Activated CD4-positive, alpha-beta T cell treated with anti-CD3 and anti-CD28 coated beads, Interleukin-2, Interleukin-6, amounts not matched to agents 100 ng/mL and 50 ng/mL, durations not matched to agents 16 hours and 8 hours (primary cell): ENCODE data around the gene MINAR1.
"Not testable (repeated sequence)": the region's sequence is repeated elsewhere in the genome, so short reads cannot be mapped to it uniquely, and the experiment has no call there.

Experiments used
- DNase-seq: peaks from one replicate; pipeline ENCODE4 v3.0.0-alpha.2; 2020

MINAR1 gene

GRCh38 chr15:79431636-79432344 is at the start of gene MINAR1:
Gene MINAR1, plus strand, starts transcription at chr15:79432336. Its CDS starts 23,812 bp downstream, at chr15:79456148.
- DNase-seq = peak; percentile 32

- no peak for DNase-seq
These were observed 37.9 kb upstream of the MINAR1 start for GRCh38 chr15:79394231-79394630.

- DNase-seq = no peak
These were observed 35.3 kb upstream of the MINAR1 start for GRCh38 chr15:79396850-79397249.

- DNase-seq = no peak
These were observed 34.7 kb upstream of the MINAR1 start for GRCh38 chr15:79397269-79397910.

- no peak for DNase-seq
These were observed 32.5 kb upstream of the MINAR1 start for GRCh38 chr15:79399606-79400005.

- DNase-seq = no peak
These were observed 31.5 kb upstream of the MINAR1 start for GRCh38 chr15:79400650-79401049.

- no peak for DNase-seq
These were observed 30.8 kb upstream of the MINAR1 start for GRCh38 chr15:79401301-79401700.

- DNase-seq = no peak
These were observed 30.0 kb upstream of the MINAR1 start for GRCh38 chr15:79402136-79402535.

GRCh38 chr15:79403501-79403900 is 28.6 kb upstream of the MINAR1 start:
- no peak for DNase-seq

- no peak for DNase-seq
These were observed 25.9 kb upstream of the MINAR1 start for GRCh38 chr15:79406210-79406609.

GRCh38 chr15:79408041-79408440 is 24.1 kb upstream of the MINAR1 start:
- no peak for DNase-seq

- no peak for DNase-seq
These were observed 21.9 kb upstream of the MINAR1 start for GRCh38 chr15:79410237-79410636.

GRCh38 chr15:79412010-79412409 is 20.1 kb upstream of the MINAR1 start:
- DNase-seq = no peak

GRCh38 chr15:79412429-79412828 is 19.7 kb upstream of the MINAR1 start:
- no peak for DNase-seq

GRCh38 chr15:79416876-79417275 is 15.3 kb upstream of the MINAR1 start:
- DNase-seq = no peak

- DNase-seq = no peak
These were observed 13.3 kb upstream of the MINAR1 start for GRCh38 chr15:79418693-79419279.

GRCh38 chr15:79425591-79426295 is 6.4 kb upstream of the MINAR1 start:
- DNase-seq = no peak

GRCh38 chr15:79426899-79427298 is 5.2 kb upstream of the MINAR1 start:
- not testable (repeated sequence) for DNase-seq

GRCh38 chr15:79427781-79428598 is 4.1 kb upstream of the MINAR1 start:
- DNase-seq = no peak

- no peak for DNase-seq
These were observed 1.1 kb upstream of the MINAR1 start for GRCh38 chr15:79430901-79431635.

GRCh38 chr15:79432345-79433275 is 474 bp downstream of the MINAR1 start:
- DNase-seq = no peak
